Kidney epithelial cell (primary cell): ENCODE measurements around the gene WNT7B. TPM values are rescaled to one million over a fixed set of nuclear protein-coding genes. Genes with fewer than 3 reads are reported as not detected.

Experiments
- DNase-seq: peaks from one replicate; pipeline ENCODE4 v3.0.0-alpha.2; 2010; ENCODE audit warnings: low read depth
- H3K27me3 ChIP-seq: 2 replicates; pipeline ENCODE4 v1.6.0; 2011; ENCODE audit warnings: low read length; ENCODE audit not compliant: control insufficient read depth, insufficient read depth
- H3K36me3 ChIP-seq: 2 replicates; pipeline ENCODE4 v1.5.1; 2011; ENCODE audit warnings: low read length; ENCODE audit not compliant: control insufficient read depth, insufficient read depth
- H3K4me3 ChIP-seq: 2 replicates; pipeline ENCODE4 v1.5.1; 2011; ENCODE audit warnings: low read depth, mild to moderate bottlenecking, control low read depth, low read length
- CTCF ChIP-seq: IDR thresholded peaks from 2 replicates; pipeline ENCODE4 v1.5.1; 2011; ENCODE audit warnings: mild to moderate bottlenecking, moderate library complexity, low read length, control low read depth, inconsistent platforms; ENCODE audit not compliant: insufficient read depth, poor library complexity, severe bottlenecking
- total RNA-seq: library from RNA; depleted of rRNA; stranded (reverse); fragments of >200 nt; gene quantifications from 2 replicates; pipeline ENCODE4 v1.2.3, GENCODE V29; 2015

Gene WNT7B
- total RNA-seq, 1 donor from 2014 or later: 15.3 TPM

- no peaks in the 10 kb centered on the region for H3K27me3 ChIP-seq
- no peaks in the 10 kb centered on the region for H3K36me3 ChIP-seq
- TF ChIP-seq CTCF: no peak
- no peak overlapping the region for H3K4me3 ChIP-seq
- no peak for DNase-seq
Observed at GRCh38 chr22:45965563-45965962, 11.4 kb downstream of the WNT7B start.

GRCh38 chr22:45964926-45965527 is 11.9 kb downstream of the WNT7B start:
- no peak for DNase-seq
- no peaks in the 10 kb centered on the region for H3K36me3 ChIP-seq
- TF ChIP-seq CTCF: no peak

GRCh38 chr22:45964372-45964771 is 12.6 kb downstream of the WNT7B start:
- Histone ChIP-seq H3K27me3 (no peaks in the 10 kb centered on the region), H3K4me3 (no peak overlapping the region), H3K36me3 (no peaks in the 10 kb centered on the region)
- no peak for DNase-seq
- no peak for TF ChIP-seq CTCF

More at GRCh38 chr22:45964926-45965527, 11.9 kb downstream of the WNT7B start:
- Histone ChIP-seq H3K27me3 (no peaks in the 10 kb centered on the region), H3K4me3 (no peak overlapping the region)

GRCh38 chr22:45963821-45964220 is 13.1 kb downstream of the WNT7B start:
- Histone ChIP-seq H3K27me3 (no peaks in the 10 kb centered on the region), H3K36me3 (no peaks in the 10 kb centered on the region), H3K4me3 (no peak overlapping the region)
- no peak for DNase-seq
- no peak for TF ChIP-seq CTCF

GRCh38 chr22:45962756-45963324 is 14.1 kb downstream of the WNT7B start:
- TF ChIP-seq CTCF: no peak
- DNase-seq: no peak
- Histone ChIP-seq H3K4me3 (no peak overlapping the region), H3K36me3 (no peaks in the 10 kb centered on the region), H3K27me3 (no peaks in the 10 kb centered on the region)

GRCh38 chr22:45962434-45962718 is 14.6 kb downstream of the WNT7B start:
- H3K4me3 ChIP-seq: no peak overlapping the region
- no peaks in the 10 kb centered on the region for H3K27me3 ChIP-seq
- no peak for DNase-seq
- TF ChIP-seq CTCF: no peak
- no peaks in the 10 kb centered on the region for H3K36me3 ChIP-seq
